Effector memory CD8-positive, alpha-beta T cell (primary cell): ENCODE data around the gene NR2F2.

Experiments used
- ATAC-seq: fragments of 150-1000 bp; cut with Tn5 transposase; replicated peaks from 2 replicates; pipeline ENCODE4 v1.10.0; 2021; ENCODE audit warnings: mild to moderate bottlenecking, moderate library complexity
- DNase-seq, 3 experiments: peaks; one replicate each; pipeline ENCODE4 v3.0.0; 2021
- H3K27ac Mint-ChIP-seq, 2 donors: one replicate each; pipeline ENCODE4 v1.8.0; 2022; ENCODE audit warnings: mild to moderate bottlenecking in 2 of 2, mixed read lengths in 2 of 2, moderate library complexity in 2 of 2
- H3K27me3 Mint-ChIP-seq, 2 donors: one replicate each; pipeline ENCODE4 v1.8.0; 2022; ENCODE audit warnings: mixed read lengths in 2 of 2
- H3K36me3 Mint-ChIP-seq: one replicate; pipeline ENCODE4 v1.8.0; 2022; ENCODE audit warnings: mild to moderate bottlenecking, moderate library complexity, mixed read lengths; ENCODE audit not compliant: insufficient read depth
- H3K4me1 Mint-ChIP-seq, 2 donors: one replicate each; pipeline ENCODE4 v1.8.0; 2022; ENCODE audit warnings: low read depth in 2 of 2, mixed read lengths in 2 of 2
- H3K4me3 Mint-ChIP-seq, 2 donors: one replicate each; pipeline ENCODE4 v1.8.0; 2022; ENCODE audit warnings: mild to moderate bottlenecking in 2 of 2, mixed read lengths in 2 of 2, moderate library complexity in 2 of 2
- H3K9me3 Mint-ChIP-seq, 2 donors: one replicate each; pipeline ENCODE4 v1.8.0; 2022; ENCODE audit warnings: mixed read lengths in 2 of 2

NR2F2 gene

DNA sequence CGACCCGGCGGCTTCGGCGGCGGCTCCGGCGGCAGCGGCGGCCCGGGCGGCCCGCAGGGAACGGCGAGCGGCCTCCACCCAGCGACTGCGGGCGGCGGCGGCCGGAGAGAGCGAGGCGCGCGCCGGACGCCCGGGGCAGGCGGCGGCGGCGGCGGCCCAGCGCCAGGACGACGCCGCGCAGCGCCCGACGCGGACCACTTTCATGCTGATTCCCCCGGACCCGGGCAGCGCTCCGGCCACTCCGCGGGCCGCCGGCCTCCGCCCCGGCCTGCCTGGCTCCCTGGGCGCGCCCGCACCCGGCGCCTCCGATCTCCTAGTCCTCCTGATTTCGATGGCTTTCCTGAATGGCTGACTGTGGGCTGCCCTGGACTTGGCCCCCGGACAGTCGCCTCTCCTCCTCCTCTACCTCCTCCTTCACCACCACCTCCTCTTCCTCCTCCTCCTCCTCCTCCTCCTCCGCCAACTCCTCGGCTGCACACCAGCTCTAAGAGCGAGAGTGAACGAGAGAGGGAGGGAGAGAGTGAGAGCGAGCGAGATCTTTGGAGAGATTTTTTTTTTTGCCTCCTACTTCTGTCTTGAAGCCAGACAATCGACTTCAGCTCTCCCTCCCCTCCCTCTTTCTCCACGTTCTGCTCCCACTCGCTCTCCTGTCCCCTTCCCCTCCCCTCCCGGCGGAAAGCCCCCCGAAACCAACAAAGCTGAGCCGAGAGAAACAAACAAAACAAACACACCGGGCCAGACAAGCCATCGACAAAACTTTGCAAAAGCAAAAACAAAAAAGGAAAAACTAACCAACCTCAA is 844 bp downstream of the NR2F2 start:
- peaks cover 9 to 18% of the 10 kb centered on the region in 2 donors for H3K4me1 Mint-ChIP-seq
- ATAC-seq (no peak), DNase-seq (no peak)
- no peaks in the 10 kb centered on the region for H3K9me3 Mint-ChIP-seq
- H3K4me3 Mint-ChIP-seq: peak overlapping the region; percentile 75 to 80
- no peak overlapping the region for H3K27ac Mint-ChIP-seq
- H3K36me3 Mint-ChIP-seq: peaks cover 3% of the 10 kb centered on the region
- H3K27me3 Mint-ChIP-seq: peaks cover 80 to 97% of the 10 kb centered on the region in 2 donors

DNA sequence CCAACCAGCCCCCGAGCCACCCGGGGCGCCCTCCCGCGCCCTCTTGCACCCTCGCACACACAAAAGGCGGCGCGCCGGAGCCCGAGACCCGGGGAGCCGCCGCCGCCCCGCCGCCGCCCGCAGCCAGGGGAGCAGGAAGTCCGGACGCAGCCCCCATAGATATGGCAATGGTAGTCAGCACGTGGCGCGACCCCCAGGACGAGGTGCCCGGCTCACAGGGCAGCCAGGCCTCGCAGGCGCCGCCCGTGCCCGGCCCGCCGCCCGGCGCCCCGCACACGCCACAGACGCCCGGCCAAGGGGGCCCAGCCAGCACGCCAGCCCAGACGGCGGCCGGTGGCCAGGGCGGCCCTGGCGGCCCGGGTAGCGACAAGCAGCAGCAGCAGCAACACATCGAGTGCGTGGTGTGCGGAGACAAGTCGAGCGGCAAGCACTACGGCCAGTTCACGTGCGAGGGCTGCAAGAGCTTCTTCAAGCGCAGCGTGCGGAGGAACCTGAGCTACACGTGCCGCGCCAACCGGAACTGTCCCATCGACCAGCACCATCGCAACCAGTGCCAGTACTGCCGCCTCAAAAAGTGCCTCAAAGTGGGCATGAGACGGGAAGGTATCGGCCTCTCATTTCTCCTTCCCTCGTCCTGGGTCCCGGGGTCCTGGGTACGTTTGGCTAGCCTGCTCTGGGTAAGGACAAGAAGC is 1.6 kb downstream of the NR2F2 start:
- no peak overlapping the region for H3K27ac Mint-ChIP-seq
- ATAC-seq: no peak
- DNase-seq: no peak
- no peaks in the 10 kb centered on the region for H3K9me3 Mint-ChIP-seq
- peaks cover 80 to 97% of the 10 kb centered on the region in 2 donors for H3K27me3 Mint-ChIP-seq
- peak overlapping the region; percentile 54 to 60 for H3K4me3 Mint-ChIP-seq
- peaks cover 3% of the 10 kb centered on the region for H3K36me3 Mint-ChIP-seq
- peaks cover 3 to 15% of the 10 kb centered on the region in 2 donors for H3K4me1 Mint-ChIP-seq

DNA sequence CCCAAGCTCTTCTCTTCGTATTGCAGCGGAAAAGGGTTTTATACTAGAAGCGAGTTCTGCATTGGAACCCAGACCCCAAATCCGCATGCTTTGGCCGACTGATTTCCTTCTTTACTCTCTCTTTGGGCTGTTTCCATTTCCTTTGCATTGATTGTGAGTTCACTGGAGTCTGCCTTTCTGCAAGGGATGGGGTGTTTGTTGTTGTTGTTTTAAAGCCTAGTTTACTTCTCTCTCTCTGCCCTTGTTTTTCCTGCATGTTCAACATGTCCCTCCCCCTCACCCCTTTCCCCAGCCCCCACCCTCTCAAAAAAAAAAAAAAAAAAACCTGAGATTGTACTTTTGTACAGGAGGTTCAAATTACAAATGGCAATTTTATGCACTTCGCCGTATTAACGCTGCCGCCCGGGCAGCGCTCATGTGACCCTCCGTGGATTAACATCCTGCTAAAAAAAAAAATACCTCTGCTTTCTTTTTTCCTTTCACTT is 2.2 kb downstream of the NR2F2 start:
- H3K27me3 Mint-ChIP-seq: peaks cover 80 to 97% of the 10 kb centered on the region in 2 donors
- peaks cover 3% of the 10 kb centered on the region for H3K36me3 Mint-ChIP-seq
- DNase-seq: no peak
- H3K27ac Mint-ChIP-seq: no peak overlapping the region
- no peak for ATAC-seq
- H3K4me3 Mint-ChIP-seq: peak overlapping the region; percentile 54 to 56
- H3K9me3 Mint-ChIP-seq: no peaks in the 10 kb centered on the region
- peaks cover 3 to 15% of the 10 kb centered on the region in 2 donors for H3K4me1 Mint-ChIP-seq

DNA sequence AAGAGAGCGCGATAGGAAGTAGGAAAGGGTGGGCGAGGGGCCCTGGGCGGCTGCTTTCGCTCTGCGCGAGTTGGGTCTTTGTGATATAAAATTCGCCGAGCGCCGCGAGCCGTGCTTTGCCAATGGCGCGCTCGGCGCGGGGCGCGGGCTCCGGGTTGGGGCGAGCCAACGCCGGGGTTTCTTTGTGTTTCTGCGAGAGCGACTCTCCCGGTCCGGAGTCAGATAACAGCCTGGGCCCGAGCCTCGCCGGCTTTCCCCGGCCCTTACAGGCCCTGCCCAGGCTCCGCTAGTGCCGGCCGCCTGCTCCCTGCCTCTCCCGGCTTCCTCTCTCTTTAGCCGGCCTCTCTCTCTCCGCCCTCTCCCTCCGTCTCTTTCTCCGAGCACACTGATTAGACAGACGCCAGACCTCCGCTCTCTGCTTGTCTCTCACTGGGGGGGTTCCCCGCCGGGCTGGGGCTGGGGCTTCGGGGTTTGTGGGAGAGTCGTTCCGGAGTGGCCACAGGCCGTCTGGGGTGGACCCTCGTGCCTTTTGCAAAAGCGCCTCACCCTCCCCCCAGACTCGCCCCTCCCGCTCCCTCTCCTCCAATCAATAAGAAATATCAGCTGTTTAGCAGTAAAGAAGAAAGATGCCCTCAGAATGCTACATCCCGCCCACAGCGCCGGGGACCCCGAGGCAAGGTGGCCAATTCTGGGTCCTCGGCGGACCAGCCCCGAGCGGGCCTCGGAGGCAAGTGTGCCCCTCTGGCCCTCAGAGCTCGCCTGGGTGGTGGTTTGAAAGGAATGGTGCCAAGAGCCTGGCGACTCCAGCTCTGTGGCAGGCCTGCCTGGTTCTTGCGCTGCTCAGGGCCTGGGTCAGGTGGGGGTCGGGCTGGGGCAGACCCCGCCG is 2.9 kb downstream of the NR2F2 start:
- Mint-ChIP-seq H3K4me3 (peak overlapping the region; percentile 56 to 62), H3K27ac (no peak overlapping the region), H3K4me1 (peaks cover 3 to 15% of the 10 kb centered on the region in 2 donors), H3K36me3 (peaks cover 3% of the 10 kb centered on the region), H3K27me3 (peaks cover 75 to 92% of the 10 kb centered on the region in 2 donors), H3K9me3 (no peaks in the 10 kb centered on the region)
- DNase-seq (no peak), ATAC-seq (no peak)

DNA sequence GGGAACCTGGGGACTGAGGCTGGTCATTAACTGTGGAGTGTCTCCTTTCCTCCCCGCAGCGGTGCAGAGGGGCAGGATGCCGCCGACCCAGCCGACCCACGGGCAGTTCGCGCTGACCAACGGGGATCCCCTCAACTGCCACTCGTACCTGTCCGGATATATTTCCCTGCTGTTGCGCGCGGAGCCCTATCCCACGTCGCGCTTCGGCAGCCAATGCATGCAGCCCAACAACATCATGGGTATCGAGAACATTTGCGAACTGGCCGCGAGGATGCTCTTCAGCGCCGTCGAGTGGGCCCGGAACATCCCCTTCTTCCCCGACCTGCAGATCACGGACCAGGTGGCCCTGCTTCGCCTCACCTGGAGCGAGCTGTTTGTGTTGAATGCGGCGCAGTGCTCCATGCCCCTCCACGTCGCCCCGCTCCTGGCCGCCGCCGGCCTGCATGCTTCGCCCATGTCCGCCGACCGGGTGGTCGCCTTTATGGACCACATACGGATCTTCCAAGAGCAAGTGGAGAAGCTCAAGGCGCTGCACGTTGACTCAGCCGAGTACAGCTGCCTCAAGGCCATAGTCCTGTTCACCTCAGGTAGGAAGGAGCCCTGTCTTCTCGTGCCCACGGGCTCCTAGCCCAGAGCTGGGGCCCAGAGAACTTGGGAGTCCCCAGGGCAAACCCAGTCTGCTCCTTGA is 3.7 kb downstream of the NR2F2 start:
- ATAC-seq: no peak
- Mint-ChIP-seq H3K27me3 (peaks cover 72 to 86% of the 10 kb centered on the region in 2 donors), H3K9me3 (no peaks in the 10 kb centered on the region), H3K4me3 (peak overlapping the region; percentile 56 to 62), H3K36me3 (peaks cover 3% of the 10 kb centered on the region), H3K4me1 (peaks cover 3 to 15% of the 10 kb centered on the region in 2 donors), H3K27ac (no peak overlapping the region)
- no peak for DNase-seq

DNA sequence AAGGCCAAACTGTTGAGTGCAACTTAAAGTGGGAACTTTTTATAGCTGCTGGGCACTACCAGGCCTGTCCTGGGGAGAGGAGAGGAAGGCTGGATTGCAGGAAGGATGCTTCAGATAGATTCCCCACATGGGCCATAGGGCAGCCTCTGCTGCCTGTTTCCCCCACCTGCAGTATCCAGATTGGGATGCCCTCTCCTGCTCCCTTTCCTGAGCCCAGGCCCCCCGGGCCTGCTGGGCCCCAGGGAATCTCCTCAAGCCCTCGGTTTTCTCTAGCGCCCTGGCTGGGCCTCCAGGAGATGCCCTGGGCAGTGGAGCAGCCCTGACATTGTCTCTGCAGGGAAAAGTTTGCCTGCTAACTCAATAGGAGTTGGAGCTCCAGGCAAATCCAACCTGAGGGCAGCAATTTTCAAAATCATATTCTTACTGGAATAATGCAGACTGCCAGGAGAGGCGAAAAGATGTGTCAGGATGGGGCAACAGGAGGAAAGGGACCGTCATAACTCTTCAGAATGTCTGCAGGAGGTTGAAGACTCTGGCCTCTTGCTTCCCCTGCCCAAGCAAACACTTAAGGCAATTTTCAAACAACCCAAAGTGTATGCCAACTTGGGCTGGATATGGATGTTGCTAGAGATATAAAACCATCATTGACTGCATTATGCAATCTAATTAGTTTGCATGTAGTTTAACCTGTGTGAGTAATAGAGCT is 4.4 kb downstream of the NR2F2 start:
- H3K27me3 Mint-ChIP-seq: peaks cover 72 to 86% of the 10 kb centered on the region in 2 donors
- no peak for ATAC-seq

DNA sequence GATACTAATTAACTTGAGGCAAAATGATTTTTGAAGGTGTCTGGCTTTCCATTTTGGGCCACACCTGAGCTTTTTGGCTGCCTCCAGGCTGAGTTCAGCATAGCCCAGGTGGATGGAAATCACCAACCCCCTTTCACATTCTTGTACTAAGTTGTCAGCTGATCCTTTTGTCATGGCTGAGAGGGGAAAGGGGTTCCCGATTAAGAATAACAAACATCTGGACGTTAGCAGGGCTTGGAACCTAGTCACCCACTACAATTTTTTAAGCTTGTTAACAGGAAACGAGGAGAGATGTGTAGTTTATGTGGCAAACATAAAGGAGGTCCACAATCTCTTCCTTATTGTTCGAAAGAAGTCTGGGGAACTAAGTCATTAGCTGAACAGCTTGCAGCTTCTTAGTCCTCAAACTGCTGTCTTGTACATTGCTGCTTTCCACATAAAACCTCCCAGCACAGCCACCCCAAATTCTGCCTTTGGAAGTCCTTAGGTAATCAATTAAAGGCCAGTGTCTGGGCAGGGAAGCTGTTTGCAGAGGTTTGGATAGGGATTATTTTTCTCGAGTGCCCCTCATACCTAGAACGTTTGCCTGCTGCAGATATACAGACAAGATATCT is 5.0 kb downstream of the NR2F2 start:
- Mint-ChIP-seq H3K4me3 (no peak overlapping the region), H3K27me3 (peaks cover 72 to 86% of the 10 kb centered on the region in 2 donors), H3K27ac (no peak overlapping the region), H3K9me3 (no peaks in the 10 kb centered on the region), H3K36me3 (no peaks in the 10 kb centered on the region), H3K4me1 (peaks cover 3 to 10% of the 10 kb centered on the region in 2 donors)
- DNase-seq (no peak), ATAC-seq (no peak)

More for the DNA sequence above, 4.4 kb downstream of the NR2F2 start:
- H3K4me3 Mint-ChIP-seq: no peak overlapping the region
- H3K36me3 Mint-ChIP-seq: peaks cover 3% of the 10 kb centered on the region
- no peaks in the 10 kb centered on the region for H3K9me3 Mint-ChIP-seq
- no peak overlapping the region for H3K27ac Mint-ChIP-seq
- H3K4me1 Mint-ChIP-seq: peaks cover 3 to 13% of the 10 kb centered on the region in 2 donors
- DNase-seq: no peak

DNA sequence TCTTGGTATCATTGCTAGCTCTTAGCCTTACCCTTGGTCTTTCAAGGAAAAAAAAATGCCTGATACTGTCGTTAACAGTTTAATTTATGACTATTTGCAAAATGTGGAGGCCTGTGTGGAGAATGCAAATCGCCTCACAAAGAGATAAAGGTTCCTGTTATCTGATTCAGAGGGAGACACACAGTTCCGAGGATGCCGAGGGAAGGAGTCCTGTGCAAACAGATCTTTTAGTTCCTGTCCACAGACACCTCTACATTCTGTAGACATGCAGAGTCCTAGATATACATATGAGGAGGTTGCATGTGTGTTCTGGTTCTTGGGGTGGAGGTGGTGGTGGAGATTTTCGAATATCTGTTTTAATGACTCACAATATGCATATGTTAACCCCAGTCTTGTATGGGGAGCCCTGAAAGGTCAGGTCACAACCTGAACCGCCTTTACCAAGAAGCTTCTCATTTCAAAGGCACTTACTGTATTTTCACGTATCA is 5.7 kb downstream of the NR2F2 start:
- Mint-ChIP-seq H3K4me3 (no peak overlapping the region), H3K36me3 (no peaks in the 10 kb centered on the region), H3K27me3 (peaks cover 70 to 86% of the 10 kb centered on the region in 2 donors), H3K9me3 (no peaks in the 10 kb centered on the region), H3K4me1 (peaks cover 0 to 7% of the 10 kb centered on the region in 2 donors), H3K27ac (no peak overlapping the region)
- DNase-seq (no peak), ATAC-seq (no peak)

DNA sequence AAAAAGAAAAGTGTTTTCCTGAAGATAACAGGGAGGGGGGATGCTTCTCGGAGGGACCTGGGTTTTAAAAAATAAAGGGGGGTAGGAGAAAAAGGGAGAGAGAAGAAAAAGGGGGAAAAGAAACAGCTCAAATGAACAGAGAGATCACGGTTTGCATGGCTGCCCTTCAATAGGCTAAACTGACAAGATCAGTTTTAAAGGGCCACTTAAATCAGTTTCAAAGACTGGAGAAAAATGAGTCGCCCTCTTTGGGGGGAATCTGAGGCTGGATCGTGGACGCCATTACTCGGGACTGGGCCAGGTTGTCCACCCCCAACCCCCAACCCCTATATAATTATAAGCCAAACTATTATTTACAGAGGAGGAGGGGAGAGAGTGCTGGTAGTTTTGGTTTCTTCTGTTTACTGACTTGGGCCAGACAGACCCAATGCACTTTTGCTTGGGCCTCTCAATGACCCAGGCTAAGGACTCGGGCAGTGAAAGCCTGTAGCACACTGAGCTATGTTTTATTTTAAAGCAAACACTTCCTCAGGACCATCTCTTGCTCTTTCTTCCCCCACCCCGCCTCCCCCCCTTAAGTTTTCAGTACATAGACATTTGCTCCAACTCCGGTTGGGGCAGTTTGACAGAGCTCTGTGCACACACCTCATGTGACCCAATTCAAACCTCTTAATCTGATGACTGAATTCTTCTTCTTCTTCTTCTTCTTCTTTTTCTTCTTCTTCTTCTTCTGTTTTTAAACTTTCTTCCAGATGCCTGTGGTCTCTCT is 6.3 kb downstream of the NR2F2 start:
- no peak overlapping the region for H3K27ac Mint-ChIP-seq
- peaks cover 4 to 9% of the 10 kb centered on the region in 2 donors for H3K4me1 Mint-ChIP-seq
- H3K4me3 Mint-ChIP-seq: no peak overlapping the region
- peaks cover 72 to 86% of the 10 kb centered on the region in 2 donors for H3K27me3 Mint-ChIP-seq
- ATAC-seq: no peak
- DNase-seq: no peak
- H3K9me3 Mint-ChIP-seq: no peaks in the 10 kb centered on the region
- H3K36me3 Mint-ChIP-seq: peaks cover 3% of the 10 kb centered on the region

DNA sequence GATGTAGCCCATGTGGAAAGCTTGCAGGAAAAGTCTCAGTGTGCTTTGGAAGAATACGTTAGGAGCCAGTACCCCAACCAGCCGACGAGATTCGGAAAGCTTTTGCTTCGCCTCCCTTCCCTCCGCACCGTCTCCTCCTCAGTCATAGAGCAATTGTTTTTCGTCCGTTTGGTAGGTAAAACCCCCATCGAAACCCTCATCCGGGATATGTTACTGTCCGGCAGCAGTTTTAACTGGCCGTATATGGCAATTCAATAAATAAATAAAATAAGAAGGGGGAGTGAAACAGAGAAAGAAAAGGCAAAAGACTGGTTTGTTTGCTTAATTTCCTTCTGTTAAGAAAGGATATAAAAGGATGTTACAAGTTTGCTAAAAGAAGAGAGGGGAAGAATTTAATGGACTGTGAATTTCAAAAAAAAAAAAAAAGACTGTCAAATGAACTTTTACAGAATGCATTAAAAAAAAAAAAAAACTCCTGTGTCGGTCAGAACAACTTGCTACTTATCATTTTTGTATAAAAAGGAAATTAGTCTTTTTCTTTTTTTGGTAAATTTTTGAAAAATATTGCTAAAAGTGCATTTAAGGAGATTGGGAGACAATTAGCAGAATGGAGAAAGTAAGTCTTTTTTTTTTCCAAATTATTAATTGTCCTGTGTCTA is 7.0 kb downstream of the NR2F2 start:
- H3K9me3 Mint-ChIP-seq: no peaks in the 10 kb centered on the region
- no peak overlapping the region for H3K4me3 Mint-ChIP-seq
- peaks cover 4 to 8% of the 10 kb centered on the region in 2 donors for H3K4me1 Mint-ChIP-seq
- H3K36me3 Mint-ChIP-seq: peaks cover 3% of the 10 kb centered on the region
- DNase-seq (no peak), ATAC-seq (no peak)
- H3K27ac Mint-ChIP-seq: no peak overlapping the region
- H3K27me3 Mint-ChIP-seq: peaks cover 76 to 89% of the 10 kb centered on the region in 2 donors
